Midbrain (tissue), 1 donor: ENCODE data around the gene ACTL8.

ENCODE experiments used
- DNase-seq: peaks from one replicate; lab custom pipeline; 2025; lab: John Stamatoyannopoulos, UW

The ACTL8 gene

GRCh38 chr1:17805869-17806684, 50.9 kb downstream of the ACTL8 start:
- no peak for DNase-seq

- DNase-seq: no peak
These were observed 53.7 kb downstream of the ACTL8 start for GRCh38 chr1:17808816-17809215.

GRCh38 chr1:17810668-17811067, 55.5 kb downstream of the ACTL8 start:
- no peak for DNase-seq

- no peak for DNase-seq
These were observed 61.4 kb downstream of the ACTL8 start for GRCh38 chr1:17816511-17816910.

GRCh38 chr1:17819129-17819802, 64.1 kb downstream of the ACTL8 start:
- DNase-seq: no peak

- DNase-seq: no peak
These were observed 65.1 kb downstream of the ACTL8 start for GRCh38 chr1:17820198-17820597.

- no peak for DNase-seq
These were observed 67.8 kb downstream of the ACTL8 start for GRCh38 chr1:17822741-17823426.

GRCh38 chr1:17825273-17826164, 70.4 kb downstream of the ACTL8 start:
- DNase-seq: no peak

GRCh38 chr1:17826165-17826488, 71.0 kb downstream of the ACTL8 start:
- DNase-seq: no peak

GRCh38 chr1:17828991-17829390, 73.9 kb downstream of the ACTL8 start:
- no peak for DNase-seq

GRCh38 chr1:17829579-17829978, 74.4 kb downstream of the ACTL8 start:
- DNase-seq: no peak

GRCh38 chr1:17831597-17831996, 76.5 kb downstream of the ACTL8 start:
- no peak for DNase-seq

GRCh38 chr1:17833661-17834501, 78.7 kb downstream of the ACTL8 start:
- no peak for DNase-seq

- no peak for DNase-seq
These were observed 79.5 kb downstream of the ACTL8 start for GRCh38 chr1:17834561-17835100.

GRCh38 chr1:17837233-17838030, 82.3 kb downstream of the ACTL8 start:
- no peak for DNase-seq

- no peak for DNase-seq
These were observed 84.6 kb downstream of the ACTL8 start for GRCh38 chr1:17839641-17840196.

GRCh38 chr1:17841944-17842343, 86.8 kb downstream of the ACTL8 start:
- DNase-seq: no peak

GRCh38 chr1:17842686-17843085, 87.6 kb downstream of the ACTL8 start:
- DNase-seq: no peak

GRCh38 chr1:17844185-17844826, 89.2 kb downstream of the ACTL8 start:
- no peak for DNase-seq
